ENCODE data around the gene PEX11B. TPM values are rescaled to one million over a fixed set of nuclear protein-coding genes. Genes with fewer than 3 reads are reported as not detected.

Gene PEX11B
- total RNA-seq, 1 experiment from 2014 or later, result 11.1 TPM

DNA sequence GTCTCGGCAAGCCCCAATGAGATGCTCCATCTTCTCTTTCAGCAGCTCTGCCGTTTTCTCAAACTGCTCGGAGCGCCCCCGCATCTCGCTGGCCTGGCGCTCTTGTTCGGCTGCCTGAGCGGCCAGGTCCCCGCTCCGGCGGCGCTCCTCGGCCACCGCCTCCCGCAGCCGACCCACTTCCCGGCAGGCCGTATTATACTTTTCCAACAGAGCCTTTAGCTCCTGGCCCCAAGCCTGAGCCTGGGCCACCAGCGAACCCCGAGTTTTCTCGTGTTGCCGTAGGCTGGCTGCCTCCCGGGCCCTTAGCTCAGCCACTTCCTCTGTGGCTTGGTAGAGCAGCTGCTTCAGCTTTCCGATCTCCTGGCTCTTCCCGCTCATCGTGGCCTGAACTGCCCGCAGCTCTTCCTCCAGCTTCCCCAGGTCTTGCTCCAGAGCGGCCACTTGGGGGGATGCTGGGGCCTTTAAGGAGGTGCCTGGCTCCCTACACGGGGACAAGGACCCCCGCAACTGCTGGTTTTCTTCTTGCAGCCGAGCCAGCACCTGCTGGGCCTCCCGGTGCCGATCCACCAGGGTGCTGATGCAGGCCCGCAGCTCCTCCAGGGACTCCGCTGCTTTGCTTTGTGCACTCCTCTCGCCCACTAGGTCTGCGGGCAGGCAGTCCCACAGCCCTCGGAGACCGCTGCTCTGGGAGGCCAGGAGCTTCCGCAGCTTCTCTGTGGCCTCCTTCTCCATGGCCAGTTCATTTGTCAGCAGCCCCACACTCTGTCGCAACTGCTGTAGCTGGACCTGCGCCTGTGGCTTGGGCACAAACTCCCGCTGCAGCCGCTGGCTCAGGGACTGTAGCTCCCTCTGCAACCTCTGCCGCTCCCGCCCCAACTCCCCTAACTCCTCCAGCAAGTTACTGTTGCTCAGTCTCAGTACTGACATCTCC is 46.3 kb downstream of the PEX11B start:
- DNase-seq (ENCODE audit: low spot score), result no peak

GRCh38 chr1:145868232-145868631 is 50.3 kb downstream of the PEX11B start:
- DNase-seq (ENCODE audit: low spot score), result no peak

GRCh38 chr1:145863282-145864018 is 55.1 kb downstream of the PEX11B start:
- no peak for DNase-seq (ENCODE audit: low spot score)

Other genes starting within 250 kb of the PEX11B start
- 7.9 and 8.2 TPM in 2 replicates for gene PDZK1, start 211.3 kb downstream of the PEX11B start, total RNA-seq (2014; rRNA removed; shearing (Covaris generic))
- gene CD160, start 199.2 kb downstream of the PEX11B start, total RNA-seq (2014; rRNA removed; shearing (Covaris generic)), result not detected in 2 replicates
- gene RNF115, start 94.6 kb downstream of the PEX11B start, total RNA-seq (2014; rRNA removed; shearing (Covaris generic)), result 6.5 and 9.9 TPM in 2 replicates
- gene POLR3C, start 94.5 kb downstream of the PEX11B start, total RNA-seq (2014; rRNA removed; shearing (Covaris generic)), result 14.8 and 19.7 TPM in 2 replicates
- 0.63 and 1.6 TPM in 2 replicates for gene NUDT17, start 73.1 kb downstream of the PEX11B start, total RNA-seq (2014; rRNA removed; shearing (Covaris generic))
- 15.8 and 25.2 TPM in 2 replicates for gene PIAS3, start 59.6 kb downstream of the PEX11B start, total RNA-seq (2014; rRNA removed; shearing (Covaris generic))
- gene ANKRD35, start 32.9 kb downstream of the PEX11B start, total RNA-seq (2014; rRNA removed; shearing (Covaris generic)), result 0.29 and 0.46 TPM in 2 replicates
- 0.08 and 0.10 TPM in 2 replicates for gene ITGA10, start 8.7 kb downstream of the PEX11B start, total RNA-seq (2014; rRNA removed; shearing (Covaris generic))
- gene RBM8A, start 8.8 kb upstream of the PEX11B start, total RNA-seq (2014; rRNA removed; shearing (Covaris generic)), result 88.3 and 93.5 TPM in 2 replicates
- 2.5 and 3.0 TPM in 2 replicates for gene LIX1L, start 39.3 kb upstream of the PEX11B start, total RNA-seq (2014; rRNA removed; shearing (Covaris generic))
- gene ANKRD34A, start 45.9 kb upstream of the PEX11B start, total RNA-seq (2014; rRNA removed; shearing (Covaris generic)), result 0.20 and 1.9 TPM in 2 replicates
- gene POLR3GL, start 46.0 kb upstream of the PEX11B start, total RNA-seq (2014; rRNA removed; shearing (Covaris generic)), result 7.1 and 7.4 TPM in 2 replicates
- gene TXNIP, start 77.9 kb upstream of the PEX11B start, total RNA-seq (2014; rRNA removed; shearing (Covaris generic)), result 30.1 and 46.6 TPM in 2 replicates
- not detected in 2 replicates for gene HJV, start 103.0 kb upstream of the PEX11B start, total RNA-seq (2014; rRNA removed; shearing (Covaris generic))
- 0.20 and 0.37 TPM in 2 replicates for gene NBPF10, start 226.1 kb upstream of the PEX11B start, total RNA-seq (2014; rRNA removed; shearing (Covaris generic))